Natural killer cell (primary cell): Measurements from ENCODE around the gene SEC24C. TPM values are rescaled to one million over a fixed set of nuclear protein-coding genes. Genes with fewer than 3 reads are reported as not detected.
A peak's percentile ranks its signal among the peaks of the same experiment; 100 is the strongest.

Experiments
- ATAC-seq, 3 donors: fragments of 150-1000 bp in 2 of 3; fragments of 200-7000 bp in 1 of 3; cut with Tn5 transposase; 1 replicate in 1 of 3; 2 replicates in 2 of 3; pipeline ENCODE4 v1.10.0; 2021; ENCODE audit warnings: mild to moderate bottlenecking in 2 of 3, moderate library complexity in 2 of 3
- DNase-seq, 2 donors: peaks; one replicate each; pipeline versions ENCODE4 v3.0.0 to v3.0.0-alpha.2; 2013 to 2021; ENCODE audit warnings: mixed read lengths in 1 of 2
- H3K27ac ChIP-seq: one replicate; pipeline ENCODE4 v1.5.1; 2013; ENCODE audit warnings: mild to moderate bottlenecking, low read length
- H3K27me3 ChIP-seq: one replicate; pipeline ENCODE4 v1.6.1; 2013; ENCODE audit warnings: low read length; ENCODE audit not compliant: control insufficient read depth, insufficient read depth
- H3K36me3 ChIP-seq: one replicate; pipeline ENCODE4 v1.6.1; 2013; ENCODE audit warnings: low read length; ENCODE audit not compliant: control insufficient read depth, insufficient read depth
- H3K4me1 ChIP-seq: one replicate; pipeline ENCODE4 v1.6.1; 2013; ENCODE audit warnings: low read length; ENCODE audit not compliant: control insufficient read depth, insufficient read depth
- H3K4me3 ChIP-seq: one replicate; pipeline ENCODE4 v1.5.1; 2013; ENCODE audit warnings: low read length
- H3K9me3 ChIP-seq: one replicate; pipeline ENCODE4 v1.6.1; 2013; ENCODE audit warnings: low read length; ENCODE audit not compliant: control insufficient read depth, insufficient read depth
- H3K27ac Mint-ChIP-seq, 2 donors: one replicate each; pipeline ENCODE4 v1.8.0; 2022; ENCODE audit warnings: mild to moderate bottlenecking in 2 of 2, mixed read lengths in 2 of 2, moderate library complexity in 1 of 2
- H3K27me3 Mint-ChIP-seq, 2 donors: one replicate each; pipeline ENCODE4 v1.8.0; 2022; ENCODE audit warnings: low read depth in 2 of 2, mixed read lengths in 2 of 2
- H3K36me3 Mint-ChIP-seq: one replicate; pipeline ENCODE4 v1.8.0; 2022; ENCODE audit warnings: mixed read lengths
- H3K4me1 Mint-ChIP-seq, 2 donors: one replicate each; pipeline ENCODE4 v1.8.0; 2022; ENCODE audit warnings: mixed read lengths in 2 of 2
- H3K4me3 Mint-ChIP-seq: one replicate; pipeline ENCODE4 v1.8.0; 2022; ENCODE audit warnings: mild to moderate bottlenecking, moderate library complexity, mixed read lengths
- H3K9me3 Mint-ChIP-seq, 2 donors: one replicate each; pipeline ENCODE4 v1.8.0; 2022; ENCODE audit warnings: mixed read lengths in 2 of 2
- CTCF ChIP-seq: fragments of 200-600 bp; IDR thresholded peaks from one replicate; pipeline ENCODE4 v1.8.0; 2022; ENCODE audit warnings: antibody characterized with exemption
- WGBS: methylation state at CpG from one replicate; pipeline ENCODE4 v1.1.7; 2013; ENCODE audit warnings: missing lambda C conversion rate; ENCODE audit not compliant: insufficient coverage; 5-methylcytosine and 5-hydroxymethylcytosine counted together
- intact Hi-C: fragments of 100-400 bp; cut with micrococcal nuclease; formaldehyde crosslinking; loops from one replicate; pipeline ENCODE4 v1.14.2; 2022
- total RNA-seq, 4 donors: library from RNA; stranded (reverse); fragments of 120-200 nt in 1 of 4; gene quantifications; one replicate each; pipeline versions ENCODE4 v1.2.3 to v1.2.4, GENCODE V29; 2013 to 2022

Gene SEC24C
- total RNA-seq, 3 donors from 2014 or later (not counting 1 experiment from before 2014, with no cell fraction given), result 153 to 161 (median 160) TPM

GRCh38 chr10:73806176-73806950, 62.2 kb downstream of the SEC24C start:
- Mint-ChIP-seq H3K27ac (peak overlapping the region in 1 of 2 donors; percentile 63), H3K4me1 (peaks cover 23 to 47% of the 10 kb centered on the region in 2 donors), H3K4me3 (no peak overlapping the region), H3K27me3 (no peaks in the 10 kb centered on the region), H3K9me3 (no peaks in the 10 kb centered on the region), H3K36me3 (peaks cover 6% of the 10 kb centered on the region)
- Histone ChIP-seq H3K4me3 (no peak overlapping the region), H3K36me3 (peaks cover 67% of the 10 kb centered on the region), H3K27ac (no peak overlapping the region), H3K9me3 (no peaks in the 10 kb centered on the region), H3K4me1 (peaks cover 32% of the 10 kb centered on the region), H3K27me3 (no peaks in the 10 kb centered on the region)
- intact Hi-C loops, result no loop called here
- 94% methylated on average over 14 of the region's 14 CpGs for WGBS
- no peak for TF ChIP-seq CTCF
- DNase-seq, result no peak
- ATAC-seq, result no peak

GRCh38 chr10:73807471-73807870, 63.3 kb downstream of the SEC24C start:
- no peaks in the 10 kb centered on the region for H3K27me3 Mint-ChIP-seq
- no peaks in the 10 kb centered on the region for H3K9me3 Mint-ChIP-seq
- H3K27ac Mint-ChIP-seq, result no peak overlapping the region
- Histone ChIP-seq H3K4me1 (peaks cover 37% of the 10 kb centered on the region), H3K36me3 (peaks cover 56% of the 10 kb centered on the region), H3K9me3 (no peaks in the 10 kb centered on the region), H3K27me3 (no peaks in the 10 kb centered on the region), H3K4me3 (no peak overlapping the region), H3K27ac (no peak overlapping the region)
- ATAC-seq (no peak), DNase-seq (no peak)
- H3K4me1 Mint-ChIP-seq, result peaks cover 23 to 47% of the 10 kb centered on the region in 2 donors
- no peak overlapping the region for H3K4me3 Mint-ChIP-seq
- no peak for TF ChIP-seq CTCF
- intact Hi-C loops, result no loop called here
- peaks cover 6% of the 10 kb centered on the region for H3K36me3 Mint-ChIP-seq
- 97% methylated on average over 14 of the region's 14 CpGs for WGBS

GRCh38 chr10:73808021-73808815, 64.0 kb downstream of the SEC24C start:
- Mint-ChIP-seq H3K4me3 (no peak overlapping the region), H3K36me3 (no peaks in the 10 kb centered on the region), H3K27ac (peak overlapping the region in 1 of 2 donors; percentile 14), H3K4me1 (peaks cover 31 to 42% of the 10 kb centered on the region in 2 donors), H3K27me3 (no peaks in the 10 kb centered on the region), H3K9me3 (no peaks in the 10 kb centered on the region)
- DNase-seq (no peak), ATAC-seq (no peak)
- peaks cover 37% of the 10 kb centered on the region for H3K4me1 ChIP-seq
- H3K27ac ChIP-seq, result no peak overlapping the region
- H3K36me3 ChIP-seq, result peaks cover 52% of the 10 kb centered on the region
- no peak overlapping the region for H3K4me3 ChIP-seq
- 87% methylated on average over 16 of the region's 16 CpGs for WGBS
- no peak for TF ChIP-seq CTCF
- H3K27me3 ChIP-seq, result no peaks in the 10 kb centered on the region
- no peaks in the 10 kb centered on the region for H3K9me3 ChIP-seq
- intact Hi-C loops, result no loop called here
